Neutrophil (primary cell): ENCODE data around the gene CDNF.
"Not testable (repeated sequence)": the region's sequence is repeated elsewhere in the genome, so short reads cannot be mapped to it uniquely, and the experiment has no call there.

Experiments used
- H3K27ac ChIP-seq: fragments of 200-600 bp; sonication (generic); 2 replicates; pipeline ENCODE4 v1.5.1; 2016; ENCODE audit warnings: mild to moderate bottlenecking, moderate library complexity
- H3K27me3 ChIP-seq: fragments of 200-600 bp; sonication (generic); 2 replicates; pipeline ENCODE4 v1.6.0; 2016; ENCODE audit warnings: mild to moderate bottlenecking
- H3K36me3 ChIP-seq: fragments of 200-600 bp; sonication (generic); 2 replicates; pipeline ENCODE4 v1.5.1; 2017
- H3K4me1 ChIP-seq, 2 experiments: fragments of 200-600 bp in 1 of 2; sonication (generic) in 1 of 2; 1 replicate in 1 of 2; 2 replicates in 1 of 2; pipeline versions ENCODE4 v1.5.1 to v1.6.1; 2013 to 2016; ENCODE audit warnings: low read depth in 1 of 2, low read length in 1 of 2, mild to moderate bottlenecking in 1 of 2, moderate library complexity in 1 of 2; ENCODE audit not compliant: control insufficient read depth in 1 of 2, insufficient read depth in 1 of 2
- H3K4me3 ChIP-seq, 2 experiments: fragments of 200-600 bp in 1 of 2; sonication (generic) in 1 of 2; 1 replicate in 1 of 2; 2 replicates in 1 of 2; pipeline ENCODE4 v1.5.1; 2013 to 2016; ENCODE audit warnings: low read depth in 1 of 2, low read length in 1 of 2, mild to moderate bottlenecking in 1 of 2, moderate library complexity in 1 of 2
- H3K9me3 ChIP-seq: fragments of 200-600 bp; sonication (generic); 2 replicates; pipeline ENCODE4 v1.5.1; 2016
- TF ChIP-seq, protein P1 (sequence below): fragments of 200-600 bp; sonication (generic); IDR thresholded peaks from 2 replicates; pipeline ENCODE4 v1.5.1; 2016; ENCODE audit warnings: antibody characterized with exemption

The CDNF gene

GRCh38 chr10:14822879-14823755, 14.7 kb downstream of the CDNF start:
- no peaks in the 10 kb centered on the region for H3K36me3 ChIP-seq
- TF ChIP-seq, protein P1, sequence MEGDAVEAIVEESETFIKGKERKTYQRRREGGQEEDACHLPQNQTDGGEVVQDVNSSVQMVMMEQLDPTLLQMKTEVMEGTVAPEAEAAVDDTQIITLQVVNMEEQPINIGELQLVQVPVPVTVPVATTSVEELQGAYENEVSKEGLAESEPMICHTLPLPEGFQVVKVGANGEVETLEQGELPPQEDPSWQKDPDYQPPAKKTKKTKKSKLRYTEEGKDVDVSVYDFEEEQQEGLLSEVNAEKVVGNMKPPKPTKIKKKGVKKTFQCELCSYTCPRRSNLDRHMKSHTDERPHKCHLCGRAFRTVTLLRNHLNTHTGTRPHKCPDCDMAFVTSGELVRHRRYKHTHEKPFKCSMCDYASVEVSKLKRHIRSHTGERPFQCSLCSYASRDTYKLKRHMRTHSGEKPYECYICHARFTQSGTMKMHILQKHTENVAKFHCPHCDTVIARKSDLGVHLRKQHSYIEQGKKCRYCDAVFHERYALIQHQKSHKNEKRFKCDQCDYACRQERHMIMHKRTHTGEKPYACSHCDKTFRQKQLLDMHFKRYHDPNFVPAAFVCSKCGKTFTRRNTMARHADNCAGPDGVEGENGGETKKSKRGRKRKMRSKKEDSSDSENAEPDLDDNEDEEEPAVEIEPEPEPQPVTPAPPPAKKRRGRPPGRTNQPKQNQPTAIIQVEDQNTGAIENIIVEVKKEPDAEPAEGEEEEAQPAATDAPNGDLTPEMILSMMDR: no peak
- no peak overlapping the region for H3K4me3 ChIP-seq

GRCh38 chr10:14821635-14822375, 16.0 kb downstream of the CDNF start:
- H3K9me3 ChIP-seq: no peaks in the 10 kb centered on the region
- TF ChIP-seq, protein P1: no peak
- peaks cover 8 to 11% of the 10 kb centered on the region in 2 experiments for H3K4me1 ChIP-seq
- H3K27me3 ChIP-seq: no peaks in the 10 kb centered on the region
- no peaks in the 10 kb centered on the region for H3K36me3 ChIP-seq
- H3K4me3 ChIP-seq: no peak overlapping the region
- no peak overlapping the region for H3K27ac ChIP-seq

More at GRCh38 chr10:14822879-14823755, 14.7 kb downstream of the CDNF start:
- Histone ChIP-seq H3K27ac (no peak overlapping the region), H3K9me3 (no peaks in the 10 kb centered on the region), H3K4me1 (peaks cover 15% of the 10 kb centered on the region in 2 experiments), H3K27me3 (no peaks in the 10 kb centered on the region)

- Histone ChIP-seq H3K27ac (peak overlapping the region; percentile 35), H3K27me3 (no peaks in the 10 kb centered on the region), H3K36me3 (no peaks in the 10 kb centered on the region), H3K9me3 (no peaks in the 10 kb centered on the region), H3K4me1 (peaks cover 3 to 4% of the 10 kb centered on the region in 2 experiments), H3K4me3 (no peak overlapping the region)
- TF ChIP-seq, protein P1: no peak
Observed at GRCh38 chr10:14820775-14821154, 17.1 kb downstream of the CDNF start.

DNA sequence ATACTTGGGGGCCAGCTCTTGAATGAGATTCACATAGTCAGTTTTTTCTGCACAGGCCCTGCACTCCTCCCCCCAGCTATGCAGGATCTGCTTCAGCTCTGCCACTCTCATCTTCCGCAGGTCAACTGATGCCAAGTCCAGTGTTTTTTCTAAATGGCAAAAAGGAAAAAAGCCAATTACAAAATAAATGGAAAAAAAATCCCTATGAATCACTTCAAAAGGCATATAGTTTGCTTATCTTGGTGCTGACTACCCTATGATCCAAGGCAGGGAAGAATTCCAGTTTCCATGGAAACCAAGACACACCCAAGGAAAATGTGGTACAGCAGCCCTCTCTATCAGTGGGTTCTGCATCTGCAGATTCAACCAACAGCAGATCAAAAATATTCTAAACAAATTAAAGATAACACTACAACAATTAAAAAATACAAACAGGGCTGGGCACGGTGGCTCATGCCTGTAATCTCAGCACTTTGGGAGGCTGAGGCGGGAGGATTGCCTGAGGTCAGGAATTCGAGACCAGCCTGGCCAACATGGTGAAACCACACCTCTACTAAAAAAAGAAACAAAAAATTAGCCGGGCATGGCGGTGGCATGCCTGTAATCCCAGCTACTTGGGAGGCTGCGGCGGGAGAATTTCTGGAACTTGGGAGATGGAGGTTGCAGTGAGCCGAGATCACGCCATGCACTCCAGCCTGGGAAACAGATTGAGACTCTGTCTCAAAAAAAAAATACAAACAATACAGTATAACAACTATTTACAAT, 17.6 kb downstream of the CDNF start:
- Histone ChIP-seq H3K36me3 (no peaks in the 10 kb centered on the region), H3K9me3 (no peaks in the 10 kb centered on the region), H3K27ac (peak overlapping the region; percentile 35), H3K4me3 (no peak overlapping the region), H3K4me1 (peaks cover 3 to 4% of the 10 kb centered on the region in 2 experiments), H3K27me3 (no peaks in the 10 kb centered on the region)
- TF ChIP-seq, protein P1: no peak

DNA sequence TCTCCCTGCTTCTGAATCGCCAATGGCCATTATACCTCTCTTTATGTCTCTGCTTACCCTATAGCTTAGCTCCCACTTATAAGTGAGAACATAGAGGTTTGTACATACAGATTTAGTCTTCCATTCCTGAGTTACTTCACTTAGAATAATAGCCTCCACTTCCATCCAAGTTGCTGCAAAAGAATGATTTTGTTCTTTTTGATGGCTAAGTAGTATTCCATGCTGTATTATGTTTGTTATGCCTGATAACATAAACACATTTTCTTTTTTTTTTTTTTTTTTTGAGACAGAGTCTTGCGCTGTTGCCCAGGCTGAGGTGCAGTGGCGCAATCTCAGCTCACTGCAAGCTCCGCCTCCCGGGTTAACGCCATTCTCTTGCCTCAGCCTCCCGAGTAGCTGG, 21.1 kb downstream of the CDNF start:
- not testable (repeated sequence) for H3K4me1 ChIP-seq, H3K9me3 ChIP-seq, H3K27ac ChIP-seq, H3K27me3 ChIP-seq, H3K36me3 ChIP-seq, H3K4me3 ChIP-seq
